ENCODE results near the gene NCOR1. TPM values are rescaled to one million over a fixed set of nuclear protein-coding genes. Genes with fewer than 3 reads are reported as not detected.

NCOR1 gene
- total and polyA plus RNA-seq, 2 of the 8 experiments (the other 6 are each of a cell fraction or from before 2014, with no cell fraction given) = 65.4 to 142 TPM

DNA sequence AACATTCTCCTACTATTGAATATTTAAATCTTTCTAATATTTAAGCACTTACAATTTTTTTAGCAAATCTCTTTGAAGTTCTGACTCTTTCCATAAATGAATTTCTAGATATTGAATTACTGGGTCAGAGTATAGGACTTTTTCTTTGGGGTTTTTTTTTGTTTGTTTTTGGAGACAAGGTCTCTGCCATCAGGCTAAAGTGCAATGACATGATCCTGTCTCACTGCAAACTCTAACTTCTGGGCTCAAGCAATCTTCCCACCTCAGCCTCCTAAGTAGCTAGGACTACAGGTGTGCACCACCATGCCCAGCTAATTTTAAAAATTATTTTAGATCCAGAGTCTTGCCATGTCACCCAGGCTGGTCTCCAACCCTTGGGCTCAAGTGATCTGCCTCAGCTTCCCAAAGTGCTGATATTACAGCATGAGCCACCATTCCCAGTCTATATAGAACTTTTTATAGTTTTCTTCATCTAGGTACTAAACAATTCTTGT, 26.6 kb upstream of the NCOR1 start:
- Histone ChIP-seq H3K79me2 (ENCODE audit: control insufficient read depth in 1 of 2, insufficient read depth in 2 of 2, low read length in 2 of 2) (peaks cover 0 to 4% of the 10 kb centered on the region in 2 experiments; a peak in 1 of 4 replicates), H3K9me3 (ENCODE audit: insufficient read depth in 2 of 2, low read depth in 1 of 2, low read length in 1 of 2) (no peaks in the 10 kb centered on the region), H3K23ac (ENCODE audit: insufficient read length) (no peak overlapping the region), H3K4ac (replicated peaks; ENCODE audit: insufficient read length, low read depth, low read length) (no peak overlapping the region), H4K5ac (ENCODE audit: insufficient read length, low read depth, low read length) (no peak overlapping the region), H3K27me3 (replicated peaks in 1 of 4; ENCODE audit: control insufficient read depth in 3 of 4, extremely low read depth in 1 of 4, insufficient read depth in 3 of 4, low read length in 3 of 4) (no peaks in the 10 kb centered on the region), H3K4me3 (ENCODE audit: extremely low read depth in 1 of 4, insufficient read depth in 2 of 4, low read depth in 3 of 4, low read length in 4 of 4) (no peak overlapping the region), H2BK5ac (ENCODE audit: low read depth, low read length) (no peak overlapping the region), H2BK12ac (ENCODE audit: low read depth, low read length) (no peak overlapping the region), H2AFZ (ENCODE audit: low read length) (no peak overlapping the region), H3K56ac (replicated peaks; ENCODE audit: insufficient read length, low read depth, low read length) (no peak overlapping the region), H3K18ac (ENCODE audit: extremely low read depth, low read length) (no peak overlapping the region), H3K79me1 (ENCODE audit: low read depth, low read length) (no peaks in the 10 kb centered on the region; the same call in 1 of the 2 replicates), H2AK5ac (ENCODE audit: low read depth, low read length) (no peak overlapping the region), H3K36me3 (ENCODE audit: control insufficient read depth in 2 of 4, insufficient read depth in 4 of 4, low read length in 3 of 4) (no peaks in the 10 kb centered on the region), H3K14ac (ENCODE audit: insufficient read length) (no peak overlapping the region), H4K8ac (ENCODE audit: extremely low read depth, insufficient read depth, low read length) (no peak overlapping the region), H4K20me1 (replicated peaks in 1 of 2; ENCODE audit: control insufficient read depth in 1 of 2, insufficient read depth in 2 of 2, low read length in 2 of 2) (no peaks in the 10 kb centered on the region), H2BK20ac (ENCODE audit: low read length) (no peak overlapping the region), H3K4me1 (replicated peaks in 1 of 4; ENCODE audit: control insufficient read depth in 3 of 4, insufficient read depth in 4 of 4, low read length in 3 of 4) (peaks cover 3 to 6% (median 3%) of the 10 kb centered on the region in 4 experiments; a peak in 4 of 7 replicates), H3K9ac (replicated peaks in 1 of 4; ENCODE audit: extremely low read depth in 1 of 4, low read depth in 3 of 4, low read length in 3 of 4) (no peak overlapping the region), H3K23me2 (ENCODE audit: low read depth, low read length) (no peaks in the 10 kb centered on the region), H2BK15ac (ENCODE audit: low read length) (no peak overlapping the region), H4K91ac (replicated peaks; ENCODE audit: insufficient read length, low read length) (no peak overlapping the region), H3K4me2 (ENCODE audit: insufficient read depth in 1 of 2, low read depth in 2 of 2, low read length in 2 of 2) (no peak overlapping the region), H3K27ac (ENCODE audit: low read depth, low read length) (no peak overlapping the region), H2BK120ac (replicated peaks; ENCODE audit: low read depth, low read length) (no peak overlapping the region)
- no peak for FAIRE-seq
- DNase-seq (ENCODE audit: low read depth in 1 of 2, low spot score in 2 of 2) = no peak
- ChIA-PET POLR2A (ENCODE audit: partially characterized antibody) (no interaction called here), CTCF (ENCODE audit: partially characterized antibody) (no interaction called here)
- TF ChIP-seq, protein P1, sequence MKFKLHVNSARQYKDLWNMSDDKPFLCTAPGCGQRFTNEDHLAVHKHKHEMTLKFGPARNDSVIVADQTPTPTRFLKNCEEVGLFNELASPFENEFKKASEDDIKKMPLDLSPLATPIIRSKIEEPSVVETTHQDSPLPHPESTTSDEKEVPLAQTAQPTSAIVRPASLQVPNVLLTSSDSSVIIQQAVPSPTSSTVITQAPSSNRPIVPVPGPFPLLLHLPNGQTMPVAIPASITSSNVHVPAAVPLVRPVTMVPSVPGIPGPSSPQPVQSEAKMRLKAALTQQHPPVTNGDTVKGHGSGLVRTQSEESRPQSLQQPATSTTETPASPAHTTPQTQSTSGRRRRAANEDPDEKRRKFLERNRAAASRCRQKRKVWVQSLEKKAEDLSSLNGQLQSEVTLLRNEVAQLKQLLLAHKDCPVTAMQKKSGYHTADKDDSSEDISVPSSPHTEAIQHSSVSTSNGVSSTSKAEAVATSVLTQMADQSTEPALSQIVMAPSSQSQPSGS (IDR thresholded peaks at IDR 0.05; ENCODE audit: low read length) = no peak
- TF ChIP-seq ZNF274 (IDR thresholded peaks at IDR 0.05; ENCODE audit: borderline replicate concordance, extremely low read depth, low read length) (no peak), KDM1A (IDR thresholded peaks at IDR 0.05; ENCODE audit: borderline replicate concordance, low read length) (no peak), POU5F1 (IDR thresholded peaks at IDR 0.05; ENCODE audit: low read depth, low read length) (no peak), HDAC6 (IDR thresholded peaks at IDR 0.05; ENCODE audit: low read depth, low read length) (no peak), POLR2AphosphoS5 (IDR thresholded peaks at IDR 0.05; ENCODE audit: low read depth, low read length) (no peak), CBX5 (IDR thresholded peaks at IDR 0.05; ENCODE audit: low read depth, low read length) (no peak), KDM5A (IDR thresholded peaks at IDR 0.05; ENCODE audit: low read length) (no peak)
- TF ChIP-seq, protein P2, sequence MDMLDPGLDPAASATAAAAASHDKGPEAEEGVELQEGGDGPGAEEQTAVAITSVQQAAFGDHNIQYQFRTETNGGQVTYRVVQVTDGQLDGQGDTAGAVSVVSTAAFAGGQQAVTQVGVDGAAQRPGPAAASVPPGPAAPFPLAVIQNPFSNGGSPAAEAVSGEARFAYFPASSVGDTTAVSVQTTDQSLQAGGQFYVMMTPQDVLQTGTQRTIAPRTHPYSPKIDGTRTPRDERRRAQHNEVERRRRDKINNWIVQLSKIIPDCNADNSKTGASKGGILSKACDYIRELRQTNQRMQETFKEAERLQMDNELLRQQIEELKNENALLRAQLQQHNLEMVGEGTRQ (IDR thresholded peaks at IDR 0.05; ENCODE audit: low read length) = no peak
- TF ChIP-seq, protein P3, sequence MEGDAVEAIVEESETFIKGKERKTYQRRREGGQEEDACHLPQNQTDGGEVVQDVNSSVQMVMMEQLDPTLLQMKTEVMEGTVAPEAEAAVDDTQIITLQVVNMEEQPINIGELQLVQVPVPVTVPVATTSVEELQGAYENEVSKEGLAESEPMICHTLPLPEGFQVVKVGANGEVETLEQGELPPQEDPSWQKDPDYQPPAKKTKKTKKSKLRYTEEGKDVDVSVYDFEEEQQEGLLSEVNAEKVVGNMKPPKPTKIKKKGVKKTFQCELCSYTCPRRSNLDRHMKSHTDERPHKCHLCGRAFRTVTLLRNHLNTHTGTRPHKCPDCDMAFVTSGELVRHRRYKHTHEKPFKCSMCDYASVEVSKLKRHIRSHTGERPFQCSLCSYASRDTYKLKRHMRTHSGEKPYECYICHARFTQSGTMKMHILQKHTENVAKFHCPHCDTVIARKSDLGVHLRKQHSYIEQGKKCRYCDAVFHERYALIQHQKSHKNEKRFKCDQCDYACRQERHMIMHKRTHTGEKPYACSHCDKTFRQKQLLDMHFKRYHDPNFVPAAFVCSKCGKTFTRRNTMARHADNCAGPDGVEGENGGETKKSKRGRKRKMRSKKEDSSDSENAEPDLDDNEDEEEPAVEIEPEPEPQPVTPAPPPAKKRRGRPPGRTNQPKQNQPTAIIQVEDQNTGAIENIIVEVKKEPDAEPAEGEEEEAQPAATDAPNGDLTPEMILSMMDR (IDR thresholded peaks at IDR 0.05; ENCODE audit: control extremely low read depth in 1 of 3, insufficient read depth in 1 of 3, low read depth in 1 of 3, low read length in 3 of 3) = no peak
